Measurements from ENCODE around the gene ARHGAP22. TPM values are rescaled to one million over a fixed set of nuclear protein-coding genes. Genes with fewer than 3 reads are reported as not detected.

Gene ARHGAP22
- total RNA-seq, 1 experiment from 2014 or later = 1.8 TPM

- CTCF ChIA-PET = no interaction called here
Observed at GRCh38 chr10:48549236-48549635, 55.6 kb downstream of the ARHGAP22 start.

GRCh38 chr10:48548531-48549135, 56.2 kb downstream of the ARHGAP22 start:
- CTCF ChIA-PET = interaction anchor here (1.4 kb wide), 1 partner anchor 108 kb away, joined by 3 read pairs; no protein-coding TSS in a partner anchor
- in situ Hi-C loops (cut with HindIII; ENCODE audit: low pct_unique_long_range_greater_than_20kb, low sequenced_read_pairs) (no loop called here), intact Hi-C loops (cut with micrococcal nuclease; ENCODE audit: unreplicated experiment) (no loop called here)
- POLR2A ChIA-PET = no interaction called here
- H3K4me1 ChIP-seq (ENCODE audit: control insufficient read depth, insufficient read depth, low read length) = no peaks in the 10 kb centered on the region
- no peak for DNase-seq (ENCODE audit: low read depth, low spot score)
- H3K27ac ChIP-seq (ENCODE audit: low read length) = no peak overlapping the region
- no peak overlapping the region for H3K4me3 ChIP-seq (ENCODE audit: low read depth in 2 of 2, low read length in 2 of 2)
- no peak for ATAC-seq
- no peaks in the 10 kb centered on the region for H3K9me3 ChIP-seq (ENCODE audit: control insufficient read depth, insufficient read depth, low read depth, low read length)
- H3K27me3 ChIP-seq (ENCODE audit: control insufficient read depth, insufficient read depth, low read length) = no peaks in the 10 kb centered on the region
- no TSS peak for BruUV-seq (replicated peaks)
- TF ChIP-seq REST (IDR thresholded peaks at IDR 0.05; ENCODE audit: insufficient read depth in 1 of 2, low read depth in 2 of 2, low read length in 1 of 2) (no peak), POLR2AphosphoS5 (IDR thresholded peaks at IDR 0.05; ENCODE audit: low read depth, low read length) (no peak), SIN3A (IDR thresholded peaks at IDR 0.05; ENCODE audit: borderline replicate concordance, insufficient read depth, low read depth, low read length) (no peak), TCF7L2 (IDR thresholded peaks at IDR 0.05; ENCODE audit: low read depth, low read length) (no peak), CTCF (IDR thresholded peaks at IDR 0.05) (no peak)
- H3K36me3 ChIP-seq (ENCODE audit: control insufficient read depth, insufficient read depth, low read length) = no peaks in the 10 kb centered on the region

More at GRCh38 chr10:48549236-48549635, 55.6 kb downstream of the ARHGAP22 start:
- Histone ChIP-seq H3K9me3 (ENCODE audit: control insufficient read depth, insufficient read depth, low read depth, low read length) (no peaks in the 10 kb centered on the region), H3K4me3 (ENCODE audit: low read depth in 2 of 2, low read length in 2 of 2) (no peak overlapping the region), H3K4me1 (ENCODE audit: control insufficient read depth, insufficient read depth, low read length) (no peaks in the 10 kb centered on the region), H3K27ac (ENCODE audit: low read length) (no peak overlapping the region), H3K27me3 (ENCODE audit: control insufficient read depth, insufficient read depth, low read length) (no peaks in the 10 kb centered on the region), H3K36me3 (ENCODE audit: control insufficient read depth, insufficient read depth, low read length) (no peaks in the 10 kb centered on the region)
- ATAC-seq = no peak
- DNase-seq (ENCODE audit: low read depth, low spot score) = no peak
- POLR2A ChIA-PET = no interaction called here
- BruUV-seq (replicated peaks) = no TSS peak
- intact Hi-C loops (cut with micrococcal nuclease; ENCODE audit: unreplicated experiment) (no loop called here), in situ Hi-C loops (cut with HindIII; ENCODE audit: low pct_unique_long_range_greater_than_20kb, low sequenced_read_pairs) (no loop called here)
- TF ChIP-seq SIN3A (IDR thresholded peaks at IDR 0.05; ENCODE audit: borderline replicate concordance, insufficient read depth, low read depth, low read length) (no peak), TCF7L2 (IDR thresholded peaks at IDR 0.05; ENCODE audit: low read depth, low read length) (no peak), CTCF (IDR thresholded peaks at IDR 0.05) (no peak), POLR2AphosphoS5 (IDR thresholded peaks at IDR 0.05; ENCODE audit: low read depth, low read length) (no peak), REST (IDR thresholded peaks at IDR 0.05; ENCODE audit: insufficient read depth in 1 of 2, low read depth in 2 of 2, low read length in 1 of 2) (no peak)
